ENCODE data around the gene KRTAP5-2. TPM values are rescaled to one million over a fixed set of nuclear protein-coding genes. Genes with fewer than 3 reads are reported as not detected.
"Not testable (repeated sequence)": the region's sequence is repeated elsewhere in the genome, so short reads cannot be mapped to it uniquely, and the experiment has no call there.

The KRTAP5-2 gene
- total and polyA plus RNA-seq, 3 experiments from 2014 or later, result 0.46 TPM; not detected in 2

DNA sequence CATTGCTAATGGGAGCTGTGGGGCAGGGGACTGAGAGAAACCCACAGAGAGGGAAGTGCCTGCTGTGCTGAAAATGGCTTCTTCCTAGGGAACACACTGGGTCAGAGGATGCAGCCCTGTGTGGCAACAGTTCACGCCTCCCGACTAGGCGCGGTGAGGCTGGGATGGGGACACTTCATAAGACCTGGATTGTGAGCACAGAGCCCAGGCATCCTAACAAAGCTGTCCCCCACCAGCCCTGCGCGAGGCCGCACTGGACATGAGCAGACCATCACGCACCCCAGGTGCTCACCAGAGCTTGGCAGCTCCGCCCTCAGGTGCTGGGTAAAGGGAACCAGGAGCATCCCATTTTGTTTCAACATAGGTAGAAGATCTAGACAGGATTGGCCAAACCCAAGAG lies 25.6 kb upstream of the KRTAP5-2 start:
- H3K4me1 ChIP-seq (ENCODE audit: insufficient read depth, low read length), result peaks cover under 1% of the 10 kb centered on the region
- H3K36me3 ChIP-seq (ENCODE audit: insufficient read depth, low read length), result no peaks in the 10 kb centered on the region
- no peak overlapping the region for H3K4me3 Mint-ChIP-seq
- DNase-seq, result no peak
- no peaks in the 10 kb centered on the region for H3K9me3 ChIP-seq (ENCODE audit: low read length)
- H3K36me3 Mint-ChIP-seq, result no peaks in the 10 kb centered on the region
- peaks cover 8 to 25% of the 10 kb centered on the region in 2 donors for H3K27me3 Mint-ChIP-seq
- no peak overlapping the region for H3K27ac Mint-ChIP-seq
- ChIA-PET POLR2A (no interaction called here), CTCF (interaction anchor here (0.9 kb wide), 1 partner anchor 28 kb away, joined by 3 read pairs; no protein-coding TSS in a partner anchor)
- H3K27ac ChIP-seq (ENCODE audit: low read depth, low read length), result no peak overlapping the region
- H3K4me3 ChIP-seq (ENCODE audit: low read length), result no peak overlapping the region
- peaks cover 5 to 7% (median 7%) of the 10 kb centered on the region in 3 donors for H3K4me1 Mint-ChIP-seq
- H3K9me3 Mint-ChIP-seq, result no peaks in the 10 kb centered on the region
- no peaks in the 10 kb centered on the region for H3K27me3 ChIP-seq (ENCODE audit: insufficient read depth, low read length, poor library complexity, severe bottlenecking)

GRCh38 chr11:1622086-1622485 lies 24.0 kb upstream of the KRTAP5-2 start, which contains the start of gene KRTAP5-4:
Gene KRTAP5-4, minus strand, starts transcription at chr11:1622138. Its CDS starts 45 bp downstream, at chr11:1622093.
- H3K27ac Mint-ChIP-seq, result peak within 1 kb of the TSS in 1 of 8 donors; percentile 15
- Histone ChIP-seq H3K27me3 (ENCODE audit: insufficient read depth, low read length, poor library complexity, severe bottlenecking) (no peaks in the 10 kb centered on the region), H3K9me3 (ENCODE audit: low read length) (no peaks in the 10 kb centered on the region), H3K4me3 (ENCODE audit: low read length) (no peak within 1 kb of the TSS), H3K4me1 (ENCODE audit: insufficient read depth, low read length) (no peaks in the 10 kb centered on the region), H3K36me3 (ENCODE audit: insufficient read depth, low read length) (no peaks in the 10 kb centered on the region), H3K27ac (ENCODE audit: low read depth, low read length) (no peak within 1 kb of the TSS)
- CTCF ChIA-PET, result no interaction called here
- peaks cover 6 to 30% of the 10 kb centered on the region in 2 donors for H3K27me3 Mint-ChIP-seq
- no peaks in the 10 kb centered on the region for H3K9me3 Mint-ChIP-seq
- no peaks in the 10 kb centered on the region for H3K36me3 Mint-ChIP-seq
- H3K4me3 Mint-ChIP-seq, result no peak within 1 kb of the TSS
- POLR2A ChIA-PET, result no interaction called here
- no peak for DNase-seq
- H3K4me1 Mint-ChIP-seq, result peaks cover 5 to 7% (median 6%) of the 10 kb centered on the region in 3 donors

- Histone ChIP-seq H3K27ac (ENCODE audit: low read depth, low read length) (no peak overlapping the region), H3K27me3 (ENCODE audit: insufficient read depth, low read length, poor library complexity, severe bottlenecking) (peaks cover 7% of the 10 kb centered on the region), H3K36me3 (ENCODE audit: insufficient read depth, low read length) (no peaks in the 10 kb centered on the region), H3K9me3 (ENCODE audit: low read length) (no peaks in the 10 kb centered on the region), H3K4me1 (ENCODE audit: insufficient read depth, low read length) (no peaks in the 10 kb centered on the region), H3K4me3 (ENCODE audit: low read length) (no peak overlapping the region)
- CTCF ChIA-PET, result interaction anchor here (0.9 to 1.0 kb wide), 2 partner anchors 33 to 530 kb away, joined by 3 read pairs; no protein-coding TSS in a partner anchor
- H3K9me3 Mint-ChIP-seq, result no peaks in the 10 kb centered on the region
- POLR2A ChIA-PET, result interaction anchor here (0.6 kb wide), 1 partner anchor 8 kb away, joined by 3 read pairs; no protein-coding TSS in a partner anchor
- peak overlapping the region in 6 of 7 donors; percentile 0 to 43 (median 14) for H3K4me3 Mint-ChIP-seq
- H3K27me3 Mint-ChIP-seq, result peaks cover 13 to 48% of the 10 kb centered on the region in 2 donors
- peaks cover 5 to 7% (median 6%) of the 10 kb centered on the region in 3 donors for H3K4me1 Mint-ChIP-seq
- peak overlapping the region in 4 of 8 donors; percentile 17 to 85 (median 54) for H3K27ac Mint-ChIP-seq
- peaks cover 0 to 6% (median 0%) of the 10 kb centered on the region in 3 donors for H3K36me3 Mint-ChIP-seq
- peak in 2 of 5 donors; percentile 6 to 40 for DNase-seq
Observed at GRCh38 chr11:1619449-1619848, 21.4 kb upstream of the KRTAP5-2 start.

DNA sequence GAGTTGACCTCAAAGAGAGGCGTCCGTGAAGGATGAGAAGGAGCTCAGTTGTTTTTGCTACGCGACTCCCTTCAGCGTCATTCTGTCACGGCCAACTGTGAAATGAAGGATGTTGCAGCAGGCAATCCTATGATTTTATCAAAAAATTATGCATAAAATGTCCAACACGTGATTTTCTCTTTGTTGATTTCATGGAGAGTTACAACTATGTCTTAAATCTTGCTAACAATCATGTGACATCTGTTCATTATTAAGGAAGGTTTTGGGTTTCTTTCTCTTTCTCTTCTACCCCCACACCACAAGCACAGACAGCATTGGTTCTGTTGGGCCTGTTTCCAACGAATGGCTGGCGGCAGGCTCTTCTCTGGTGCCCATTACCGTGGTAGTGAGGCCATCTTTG lies 20.1 kb upstream of the KRTAP5-2 start:
- Histone ChIP-seq H3K4me3 (ENCODE audit: low read length) (no peak overlapping the region), H3K9me3 (ENCODE audit: low read length) (no peaks in the 10 kb centered on the region), H3K27me3 (ENCODE audit: insufficient read depth, low read length, poor library complexity, severe bottlenecking) (peaks cover 7% of the 10 kb centered on the region), H3K4me1 (ENCODE audit: insufficient read depth, low read length) (no peaks in the 10 kb centered on the region), H3K27ac (ENCODE audit: low read depth, low read length) (no peak overlapping the region), H3K36me3 (ENCODE audit: insufficient read depth, low read length) (no peaks in the 10 kb centered on the region)
- Mint-ChIP-seq H3K27me3 (peaks cover 19 to 53% of the 10 kb centered on the region in 2 donors), H3K4me3 (peak overlapping the region in 1 of 7 donors; percentile 18), H3K9me3 (no peaks in the 10 kb centered on the region), H3K36me3 (peaks cover 0 to 6% (median 0%) of the 10 kb centered on the region in 3 donors), H3K4me1 (peaks cover 5 to 7% (median 6%) of the 10 kb centered on the region in 3 donors), H3K27ac (no peak overlapping the region)
- CTCF ChIA-PET, result interaction anchor here (1.1 to 1.8 kb wide), 2 partner anchors 23 to 72 kb away, joined by 4 to 5 read pairs; no protein-coding TSS in a partner anchor
- POLR2A ChIA-PET, result no interaction called here
- no peak for DNase-seq

DNA sequence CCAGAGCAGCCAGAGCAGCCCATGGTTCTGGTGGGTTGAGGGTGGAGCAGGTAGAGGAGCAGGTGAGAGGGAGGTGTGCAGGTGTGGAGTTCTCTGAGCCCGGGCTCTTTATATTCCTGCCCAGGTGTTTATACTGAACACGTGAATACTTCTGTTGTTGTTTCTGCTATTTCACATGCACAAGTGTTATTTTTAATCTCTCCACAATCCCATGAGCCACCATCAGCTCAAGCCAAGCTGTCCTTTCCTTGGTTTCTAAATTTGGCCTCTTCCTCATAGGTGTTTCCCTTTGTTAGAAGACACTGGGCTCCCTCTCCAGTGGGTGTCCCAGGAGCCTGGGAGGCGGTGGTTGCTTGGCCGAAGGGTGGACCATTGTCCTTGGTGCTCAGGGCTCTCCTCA lies 10.3 kb upstream of the KRTAP5-2 start, which contains the start of gene KRTAP5-3:
Gene KRTAP5-3, minus strand, starts transcription at position 101 of the 400 bp plus-strand sequence. Its CDS starts 78 bp downstream, at position 23.
- Mint-ChIP-seq H3K4me3 (no peak within 1 kb of the TSS), H3K27me3 (peaks cover 26 to 42% of the 10 kb centered on the region in 2 donors), H3K4me1 (peaks cover 5 to 9% (median 8%) of the 10 kb centered on the region in 3 donors), H3K27ac (no peak within 1 kb of the TSS), H3K36me3 (no peaks in the 10 kb centered on the region), H3K9me3 (no peaks in the 10 kb centered on the region)
- H3K9me3 ChIP-seq (ENCODE audit: low read length), result no peaks in the 10 kb centered on the region
- H3K27me3 ChIP-seq (ENCODE audit: insufficient read depth, low read length, poor library complexity, severe bottlenecking), result no peaks in the 10 kb centered on the region
- POLR2A ChIA-PET, result no interaction called here
- CTCF ChIA-PET, result interaction anchor here (0.9 kb wide), 1 partner anchor 33 kb away, joined by 3 read pairs; no protein-coding TSS in a partner anchor
- no peak for DNase-seq
- no peak within 1 kb of the TSS for H3K27ac ChIP-seq (ENCODE audit: low read depth, low read length)
- H3K36me3 ChIP-seq (ENCODE audit: insufficient read depth, low read length), result no peaks in the 10 kb centered on the region
- no peaks in the 10 kb centered on the region for H3K4me1 ChIP-seq (ENCODE audit: insufficient read depth, low read length)
- H3K4me3 ChIP-seq (ENCODE audit: low read length), result no peak within 1 kb of the TSS

GRCh38 chr11:1607901-1608300 lies 9.8 kb upstream of the KRTAP5-2 start:
- H3K4me3 ChIP-seq (ENCODE audit: low read length); H3K9me3 Mint-ChIP-seq; POLR2A ChIA-PET; H3K4me3 Mint-ChIP-seq; DNase-seq; H3K4me1 Mint-ChIP-seq; H3K27ac Mint-ChIP-seq; H3K27ac ChIP-seq (ENCODE audit: low read depth, low read length); H3K9me3 ChIP-seq (ENCODE audit: low read length); H3K36me3 ChIP-seq (ENCODE audit: insufficient read depth, low read length); H3K27me3 ChIP-seq (ENCODE audit: insufficient read depth, low read length, poor library complexity, severe bottlenecking); H3K36me3 Mint-ChIP-seq; H3K4me1 ChIP-seq (ENCODE audit: insufficient read depth, low read length): not testable (repeated sequence)
- CTCF ChIA-PET, result interaction anchor here (0.9 kb wide), 1 partner anchor 33 kb away, joined by 3 read pairs; no protein-coding TSS in a partner anchor
- H3K27me3 Mint-ChIP-seq, result peaks cover 28 to 42% of the 10 kb centered on the region in 2 donors

DNA sequence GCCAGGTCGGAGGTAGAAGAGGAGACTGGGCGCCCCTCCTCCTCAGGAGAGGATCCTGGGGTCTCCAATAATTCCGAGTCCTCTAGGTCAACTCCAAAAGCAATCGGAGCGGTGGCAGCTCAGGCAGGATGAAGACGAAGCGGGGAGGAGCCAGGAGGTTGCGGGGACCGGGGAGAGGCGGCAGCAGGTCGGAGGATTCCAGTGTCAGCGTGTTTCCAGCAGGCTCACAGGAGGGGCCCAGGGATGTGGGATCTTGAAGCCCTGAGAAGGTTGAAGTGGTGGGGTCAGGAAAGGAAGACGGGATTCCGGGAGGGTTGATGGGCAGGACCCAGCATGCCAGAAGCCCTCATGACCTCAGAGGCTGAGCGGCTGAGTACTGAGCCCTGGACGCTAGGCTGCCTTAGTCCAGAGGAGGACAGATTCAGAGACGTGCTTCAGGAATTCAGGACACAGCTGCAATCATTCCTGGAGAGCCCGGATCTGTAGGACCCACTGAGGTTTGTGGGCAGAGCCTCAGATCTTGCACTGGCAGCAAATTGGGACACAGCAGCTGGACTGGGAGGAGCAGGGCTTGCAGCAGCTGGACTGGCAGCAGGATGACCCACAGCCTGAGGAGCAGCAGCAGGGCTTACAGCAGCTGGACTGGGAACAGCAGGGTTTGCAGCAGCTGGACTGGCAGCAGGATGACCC lies 9.2 kb upstream of the KRTAP5-2 start:
- H3K27ac ChIP-seq (ENCODE audit: low read depth, low read length); H3K27me3 ChIP-seq (ENCODE audit: insufficient read depth, low read length, poor library complexity, severe bottlenecking); H3K9me3 ChIP-seq (ENCODE audit: low read length); H3K4me1 Mint-ChIP-seq; H3K4me3 Mint-ChIP-seq; H3K36me3 Mint-ChIP-seq; H3K9me3 Mint-ChIP-seq; H3K27ac Mint-ChIP-seq; DNase-seq; H3K4me3 ChIP-seq (ENCODE audit: low read length); H3K36me3 ChIP-seq (ENCODE audit: insufficient read depth, low read length); POLR2A ChIA-PET; H3K4me1 ChIP-seq (ENCODE audit: insufficient read depth, low read length): not testable (repeated sequence)
- H3K27me3 Mint-ChIP-seq, result peaks cover 30 to 44% of the 10 kb centered on the region in 2 donors
- CTCF ChIA-PET, result interaction anchor here (0.9 kb wide), 1 partner anchor 32 kb away, joined by 3 read pairs; no protein-coding TSS in a partner anchor

DNA sequence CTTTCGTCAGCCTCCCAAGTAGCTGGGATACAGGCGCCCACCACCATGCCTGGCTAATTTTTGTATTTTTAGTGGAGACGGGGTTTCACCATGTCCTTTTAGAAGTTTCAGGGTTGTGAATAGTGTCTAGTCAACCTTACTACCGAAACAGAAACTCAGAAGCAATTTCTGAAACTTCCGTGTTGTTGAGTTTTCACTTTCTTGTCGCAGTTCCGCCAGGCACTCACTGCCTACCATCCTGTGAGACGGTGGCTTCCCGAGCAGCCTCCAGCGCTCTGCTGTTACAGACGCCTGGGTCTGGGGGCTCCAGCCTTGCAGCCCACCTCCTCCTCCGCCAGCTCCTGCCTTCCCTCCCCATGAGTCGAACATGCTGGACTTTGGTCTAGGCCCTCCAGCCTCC lies 7.8 kb upstream of the KRTAP5-2 start:
- H3K36me3 Mint-ChIP-seq; POLR2A ChIA-PET; H3K4me1 Mint-ChIP-seq; H3K4me1 ChIP-seq (ENCODE audit: insufficient read depth, low read length); H3K36me3 ChIP-seq (ENCODE audit: insufficient read depth, low read length); H3K27ac ChIP-seq (ENCODE audit: low read depth, low read length); H3K4me3 ChIP-seq (ENCODE audit: low read length); H3K9me3 ChIP-seq (ENCODE audit: low read length); H3K27me3 ChIP-seq (ENCODE audit: insufficient read depth, low read length, poor library complexity, severe bottlenecking); H3K9me3 Mint-ChIP-seq: not testable (repeated sequence)
- DNase-seq, result peak in 1 of 5 donors; percentile 19
- CTCF ChIA-PET, result interaction anchor here (1.0 to 1.1 kb wide), 2 partner anchors 21 to 31 kb away, joined by 3 read pairs; no protein-coding TSS in a partner anchor
- peaks cover 28 to 49% of the 10 kb centered on the region in 2 donors for H3K27me3 Mint-ChIP-seq
- peak overlapping the region in 6 of 7 donors; percentile 17 to 84 (median 72) for H3K4me3 Mint-ChIP-seq
- peak overlapping the region in 6 of 8 donors; percentile 6 to 91 (median 80) for H3K27ac Mint-ChIP-seq
